SH-SY5Y (cell line): ENCODE data around the gene GFM1.

Experiments used
- GATA2 ChIP-seq: IDR thresholded peaks from 2 replicates; pipeline ENCODE4 v1.6.1; 2011; ENCODE audit warnings: mild to moderate bottlenecking, low read depth, low read length
- GATA3 ChIP-seq: IDR thresholded peaks from 2 replicates; pipeline ENCODE4 v1.6.1; 2011; ENCODE audit warnings: low read depth, mild to moderate bottlenecking, low read length, moderate library complexity

- TF ChIP-seq GATA2 = no peak
- TF ChIP-seq GATA3 = no peak
These were observed 83.1 kb downstream of the GFM1 start for GRCh38 chr3:158727206-158728060.
